Lower leg skin (tissue), 4 donors: ENCODE measurements around the gene AGRN. TPM values are rescaled to one million over a fixed set of nuclear protein-coding genes. Genes with fewer than 3 reads are reported as not detected.

ENCODE experiments used
- DNase-seq, 2 donors: peaks; one replicate each; pipeline ENCODE4 v3.0.0-alpha.2; 2019; ENCODE audit warnings: low spot score in 2 of 2
- H3K4me3 ChIP-seq: fragments of 200-600 bp; sonication (generic); 2 replicates; pipeline ENCODE4 v1.5.1; 2017; ENCODE audit warnings: mild to moderate bottlenecking, low read depth; ENCODE audit not compliant: poor library complexity, severe bottlenecking
- CTCF ChIP-seq, 3 donors: fragments of 450-650 bp; IDR thresholded peaks; one replicate each; pipeline ENCODE4 v1.5.1; 2016; ENCODE audit warnings: antibody characterized with exemption in 3 of 3, mild to moderate bottlenecking in 3 of 3, moderate library complexity in 2 of 3
- POLR2A ChIP-seq, 2 donors: fragments of 450-650 bp; IDR thresholded peaks; one replicate each; pipeline ENCODE4 v1.6.1; 2016 to 2017; ENCODE audit warnings: antibody characterized with exemption in 2 of 2, mild to moderate bottlenecking in 1 of 2, moderate library complexity in 1 of 2
- WGBS, 2 donors: methylation state at CpG; one replicate each; pipeline ENCODE4 v1.1.5; 2018; 5-methylcytosine and 5-hydroxymethylcytosine counted together
- intact Hi-C: fragments of 100-400 bp; cut with DNase I; formaldehyde crosslinking; loops from one replicate; pipeline ENCODE4 v1.15.0; 2023; ENCODE audit warnings: low total_unique reads
- total RNA-seq, 4 donors: library from RNA; depleted of rRNA; stranded (reverse); fragments of >200 nt; gene quantifications; one replicate each; pipeline ENCODE4 v1.1.0, GENCODE V29; 2016

Gene AGRN
- total RNA-seq, 4 donors from 2014 or later, result 36.9 to 55.8 (median 54.6) TPM

GRCh38 chr1:996851-997712 lies 22.8 kb upstream of the AGRN start:
- WGBS, 2 donors, result 45 to 53% methylated on average over 17 to 23 of the region's 24 CpGs
- no peak overlapping the region for H3K4me3 ChIP-seq
- intact Hi-C loops, result no loop called here
- TF ChIP-seq CTCF (IDR thresholded peaks at IDR 0.05) (no peak), POLR2A (IDR thresholded peaks at IDR 0.05) (no peak)
- peak in 1 of 2 donors; percentile 87 for DNase-seq

GRCh38 chr1:997713-997992 lies 22.3 kb upstream of the AGRN start:
- intact Hi-C loops, result no loop called here
- WGBS, 2 donors, result 70% methylated on average over 3 of the region's 3 CpGs; no CpG with 5 or more reads in 1 of the 2 donors
- H3K4me3 ChIP-seq, result no peak overlapping the region
- TF ChIP-seq POLR2A (IDR thresholded peaks at IDR 0.05), result no peak
- TF ChIP-seq CTCF (IDR thresholded peaks at IDR 0.05), result no peak
- DNase-seq, result no peak

- WGBS, 2 donors, result 19 to 47% methylated on average over 41 to 46 of the region's 75 CpGs
- TF ChIP-seq POLR2A (IDR thresholded peaks at IDR 0.05), result no peak
- TF ChIP-seq CTCF (IDR thresholded peaks at IDR 0.05), result no peak
- no peak for DNase-seq
- H3K4me3 ChIP-seq, result no peak overlapping the region
- intact Hi-C loops, result no loop called here
Observed at GRCh38 chr1:997993-998744, 21.8 kb upstream of the AGRN start.

GRCh38 chr1:998745-998994 lies 21.2 kb upstream of the AGRN start:
- intact Hi-C loops, result no loop called here
- DNase-seq, result peak in 1 of 2 donors; percentile 89
- no peak for TF ChIP-seq POLR2A (IDR thresholded peaks at IDR 0.05)
- no peak for TF ChIP-seq CTCF (IDR thresholded peaks at IDR 0.05)
- WGBS, 2 donors, result 0% methylated on average over 5 to 6 of the region's 27 CpGs
- H3K4me3 ChIP-seq, result peak overlapping the region; percentile 14

- 0 to 1% methylated on average over 15 to 52 of the region's 86 CpGs for WGBS, 2 donors
- peak overlapping the region; percentile 14 for H3K4me3 ChIP-seq
- peak in 1 of 2 donors; percentile 85 for DNase-seq
- intact Hi-C loops, result no loop called here
- no peak for TF ChIP-seq CTCF (IDR thresholded peaks at IDR 0.05)
- TF ChIP-seq POLR2A (IDR thresholded peaks at IDR 0.05), result no peak
Observed at GRCh38 chr1:998995-999724, 20.8 kb upstream of the AGRN start.
